ENCODE results near the gene PLA2G4B. TPM values are rescaled to one million over a fixed set of nuclear protein-coding genes. Genes with fewer than 3 reads are reported as not detected.

The PLA2G4B gene
- total RNA-seq, 5 donors from 2014 or later (not counting 1 experiment from before 2014, with no cell fraction given), result 32.0 to 55.8 (median 44.9) TPM

- POLR2A ChIA-PET, result interaction anchor here in 1 of 2 donors (0.5 kb wide), 1 partner anchor 1111 kb away, joined by 4 read pairs; no protein-coding TSS in a partner anchor
- ATAC-seq (replicated peaks in 1 of 4), result no peak
- Histone ChIP-seq H3K36me3 (ENCODE audit: control insufficient read depth in 2 of 2, extremely low read depth in 1 of 2, insufficient read depth in 1 of 2, low read length in 1 of 2) (peaks cover 13 to 72% of the 10 kb centered on the region in 2 donors), H3K4me3 (ENCODE audit: control insufficient read depth in 1 of 2, extremely low read depth in 1 of 2, low read length in 1 of 2) (no peak overlapping the region), H3K27me3 (replicated peaks in 1 of 2; ENCODE audit: control insufficient read depth in 2 of 2, extremely low read depth in 1 of 2, insufficient read depth in 2 of 2, low read length in 1 of 2) (no peaks in the 10 kb centered on the region), H3K27ac (ENCODE audit: low read length) (no peak overlapping the region), H3K4me1 (ENCODE audit: control insufficient read depth in 1 of 2, extremely low read depth in 1 of 2, insufficient read depth in 2 of 2, low read length in 2 of 2) (no peaks in the 10 kb centered on the region), H3K9me3 (no peaks in the 10 kb centered on the region)
- H3K4me1 Mint-ChIP-seq, result no peaks in the 10 kb centered on the region
- peaks cover 50% of the 10 kb centered on the region for H3K36me3 Mint-ChIP-seq
- H3K27ac Mint-ChIP-seq, result no peak overlapping the region
- 95% methylated on average over 9 of the region's 9 CpGs for WGBS (ENCODE audit: insufficient coverage)
- no peak overlapping the region for H3K4me3 Mint-ChIP-seq
- no peaks in the 10 kb centered on the region for H3K9me3 Mint-ChIP-seq
- no peaks in the 10 kb centered on the region for H3K27me3 Mint-ChIP-seq
- CTCF ChIA-PET, result interaction anchor here in 1 of 2 donors (1.1 kb wide), 1 partner anchor 118 kb away, joined by 3 read pairs; no protein-coding TSS in a partner anchor
- no peak for DNase-seq
Measured at GRCh38 chr15:41819455-41820050, 19.1 kb upstream of the PLA2G4B start.

DNA sequence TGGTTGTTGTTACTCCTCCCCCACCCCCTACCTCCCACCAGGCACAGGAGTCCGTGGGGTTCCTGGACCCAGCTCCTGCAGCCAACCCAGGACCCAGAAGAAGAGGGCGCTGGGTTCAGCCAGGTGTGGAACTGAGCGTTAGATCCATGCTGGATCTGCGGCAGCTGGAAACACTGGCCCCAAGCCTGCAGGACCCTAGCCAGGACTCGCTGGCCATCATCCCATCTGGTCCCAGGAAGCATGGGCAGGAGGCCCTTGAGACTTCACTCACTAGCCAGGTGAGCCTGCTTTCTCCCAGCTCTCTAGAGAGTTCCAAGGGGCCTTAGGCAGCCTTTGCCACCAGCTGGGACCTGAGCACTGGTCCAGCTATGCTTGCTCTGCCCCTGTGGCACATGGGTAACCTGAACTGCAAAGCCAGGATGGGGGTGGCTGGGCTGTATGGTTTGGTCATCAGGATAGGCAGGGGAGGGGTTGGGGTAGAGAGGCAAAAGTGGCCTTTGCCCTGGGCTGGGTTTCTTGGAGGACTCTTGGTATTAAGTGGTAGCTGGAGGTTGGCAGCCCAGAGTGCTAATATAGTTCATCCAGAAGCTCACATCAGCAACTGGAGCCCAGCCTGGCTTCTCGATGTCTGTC is 17.7 kb upstream of the PLA2G4B start:
- ATAC-seq (replicated peaks in 1 of 4) (no peak), DNase-seq (no peak)
- Mint-ChIP-seq H3K27ac (no peak overlapping the region), H3K36me3 (peaks cover 43% of the 10 kb centered on the region), H3K4me3 (no peak overlapping the region), H3K9me3 (no peaks in the 10 kb centered on the region), H3K4me1 (peaks cover 0 to 3% (median 0%) of the 10 kb centered on the region in 3 donors), H3K27me3 (no peaks in the 10 kb centered on the region)
- 89% methylated on average over 6 of the region's 6 CpGs for WGBS (ENCODE audit: insufficient coverage)
- no peak overlapping the region for H3K27ac ChIP-seq (ENCODE audit: low read length)
- H3K4me1 ChIP-seq (ENCODE audit: control insufficient read depth in 1 of 2, extremely low read depth in 1 of 2, insufficient read depth in 2 of 2, low read length in 2 of 2), result no peaks in the 10 kb centered on the region
- H3K9me3 ChIP-seq, result no peaks in the 10 kb centered on the region
- ChIA-PET CTCF (interaction anchor here (0.6 to 1.1 kb wide), 2 partner anchors 116 to 408 kb away, joined by 3 to 7 read pairs; no protein-coding TSS in a partner anchor), POLR2A (no interaction called here)
- H3K27me3 ChIP-seq (replicated peaks in 1 of 2; ENCODE audit: control insufficient read depth in 2 of 2, extremely low read depth in 1 of 2, insufficient read depth in 2 of 2, low read length in 1 of 2), result no peaks in the 10 kb centered on the region
- H3K36me3 ChIP-seq (ENCODE audit: control insufficient read depth in 2 of 2, extremely low read depth in 1 of 2, insufficient read depth in 1 of 2, low read length in 1 of 2), result peaks cover 13 to 64% of the 10 kb centered on the region in 2 donors
- no peak overlapping the region for H3K4me3 ChIP-seq (ENCODE audit: control insufficient read depth in 1 of 2, extremely low read depth in 1 of 2, low read length in 1 of 2)

- POLR2A ChIA-PET, result no interaction called here
- no peaks in the 10 kb centered on the region for H3K27me3 Mint-ChIP-seq
- 100% methylated on average over 1 of the region's 4 CpGs for WGBS (ENCODE audit: insufficient coverage)
- H3K4me1 Mint-ChIP-seq, result peaks cover 0 to 12% (median 6%) of the 10 kb centered on the region in 3 donors
- Histone ChIP-seq H3K27me3 (replicated peaks in 1 of 2; ENCODE audit: control insufficient read depth in 2 of 2, extremely low read depth in 1 of 2, insufficient read depth in 2 of 2, low read length in 1 of 2) (no peaks in the 10 kb centered on the region), H3K27ac (ENCODE audit: low read length) (no peak overlapping the region), H3K4me1 (ENCODE audit: control insufficient read depth in 1 of 2, extremely low read depth in 1 of 2, insufficient read depth in 2 of 2, low read length in 2 of 2) (peaks cover 0 to 1% of the 10 kb centered on the region in 2 experiments), H3K9me3 (no peaks in the 10 kb centered on the region), H3K36me3 (ENCODE audit: control insufficient read depth in 2 of 2, extremely low read depth in 1 of 2, insufficient read depth in 1 of 2, low read length in 1 of 2) (peaks cover 11 to 58% of the 10 kb centered on the region in 2 donors), H3K4me3 (ENCODE audit: control insufficient read depth in 1 of 2, extremely low read depth in 1 of 2, low read length in 1 of 2) (no peak overlapping the region)
- peaks cover 39% of the 10 kb centered on the region for H3K36me3 Mint-ChIP-seq
- DNase-seq, result no peak
- no peaks in the 10 kb centered on the region for H3K9me3 Mint-ChIP-seq
- ATAC-seq (replicated peaks in 1 of 4), result no peak
- no peak overlapping the region for H3K4me3 Mint-ChIP-seq
- H3K27ac Mint-ChIP-seq, result no peak overlapping the region
- CTCF ChIA-PET, result interaction anchor here in 1 of 2 donors (0.6 kb wide), 1 partner anchor 409 kb away, joined by 7 read pairs; no protein-coding TSS in a partner anchor
Measured at GRCh38 chr15:41821831-41822230, 16.8 kb upstream of the PLA2G4B start.

GRCh38 chr15:41822471-41822870 is 16.2 kb upstream of the PLA2G4B start:
- peaks cover 0 to 8% of the 10 kb centered on the region in 2 experiments for H3K4me1 ChIP-seq (ENCODE audit: control insufficient read depth in 1 of 2, extremely low read depth in 1 of 2, insufficient read depth in 2 of 2, low read length in 2 of 2)
- H3K9me3 Mint-ChIP-seq, result no peaks in the 10 kb centered on the region
- H3K27me3 ChIP-seq (replicated peaks in 1 of 2; ENCODE audit: control insufficient read depth in 2 of 2, extremely low read depth in 1 of 2, insufficient read depth in 2 of 2, low read length in 1 of 2), result no peaks in the 10 kb centered on the region
- CTCF ChIA-PET, result no interaction called here
- H3K36me3 ChIP-seq (ENCODE audit: control insufficient read depth in 2 of 2, extremely low read depth in 1 of 2, insufficient read depth in 1 of 2, low read length in 1 of 2), result peaks cover 11 to 53% of the 10 kb centered on the region in 2 donors
- no peak for ATAC-seq (replicated peaks in 1 of 4)
- peaks cover 32% of the 10 kb centered on the region for H3K36me3 Mint-ChIP-seq
- WGBS (ENCODE audit: insufficient coverage), result 91% methylated on average over 6 of the region's 6 CpGs
- peaks cover 0 to 12% (median 6%) of the 10 kb centered on the region in 3 donors for H3K4me1 Mint-ChIP-seq
- POLR2A ChIA-PET, result no interaction called here
- H3K9me3 ChIP-seq, result no peaks in the 10 kb centered on the region
- no peak overlapping the region for H3K4me3 ChIP-seq (ENCODE audit: control insufficient read depth in 1 of 2, extremely low read depth in 1 of 2, low read length in 1 of 2)
- H3K27me3 Mint-ChIP-seq, result no peaks in the 10 kb centered on the region
- DNase-seq, result no peak
- H3K27ac Mint-ChIP-seq, result no peak overlapping the region
- no peak overlapping the region for H3K27ac ChIP-seq (ENCODE audit: low read length)
- no peak overlapping the region for H3K4me3 Mint-ChIP-seq

GRCh38 chr15:41822957-41823356 is 15.7 kb upstream of the PLA2G4B start:
- DNase-seq (no peak), ATAC-seq (replicated peaks in 1 of 4) (no peak)
- H3K9me3 Mint-ChIP-seq, result no peaks in the 10 kb centered on the region
- Histone ChIP-seq H3K4me3 (ENCODE audit: control insufficient read depth in 1 of 2, extremely low read depth in 1 of 2, low read length in 1 of 2) (no peak overlapping the region), H3K36me3 (ENCODE audit: control insufficient read depth in 2 of 2, extremely low read depth in 1 of 2, insufficient read depth in 1 of 2, low read length in 1 of 2) (peaks cover 11 to 48% of the 10 kb centered on the region in 2 donors), H3K27me3 (replicated peaks in 1 of 2; ENCODE audit: control insufficient read depth in 2 of 2, extremely low read depth in 1 of 2, insufficient read depth in 2 of 2, low read length in 1 of 2) (no peaks in the 10 kb centered on the region), H3K27ac (ENCODE audit: low read length) (no peak overlapping the region), H3K4me1 (ENCODE audit: control insufficient read depth in 1 of 2, extremely low read depth in 1 of 2, insufficient read depth in 2 of 2, low read length in 2 of 2) (peaks cover 0 to 9% of the 10 kb centered on the region in 2 experiments), H3K9me3 (no peaks in the 10 kb centered on the region)
- ChIA-PET POLR2A (no interaction called here), CTCF (no interaction called here)
- H3K4me3 Mint-ChIP-seq, result no peak overlapping the region
- H3K27me3 Mint-ChIP-seq, result no peaks in the 10 kb centered on the region
- H3K36me3 Mint-ChIP-seq, result peaks cover 28% of the 10 kb centered on the region
- H3K27ac Mint-ChIP-seq, result no peak overlapping the region
- 98% methylated on average over 6 of the region's 6 CpGs for WGBS (ENCODE audit: insufficient coverage)
- peaks cover 1 to 12% (median 8%) of the 10 kb centered on the region in 3 donors for H3K4me1 Mint-ChIP-seq

DNA sequence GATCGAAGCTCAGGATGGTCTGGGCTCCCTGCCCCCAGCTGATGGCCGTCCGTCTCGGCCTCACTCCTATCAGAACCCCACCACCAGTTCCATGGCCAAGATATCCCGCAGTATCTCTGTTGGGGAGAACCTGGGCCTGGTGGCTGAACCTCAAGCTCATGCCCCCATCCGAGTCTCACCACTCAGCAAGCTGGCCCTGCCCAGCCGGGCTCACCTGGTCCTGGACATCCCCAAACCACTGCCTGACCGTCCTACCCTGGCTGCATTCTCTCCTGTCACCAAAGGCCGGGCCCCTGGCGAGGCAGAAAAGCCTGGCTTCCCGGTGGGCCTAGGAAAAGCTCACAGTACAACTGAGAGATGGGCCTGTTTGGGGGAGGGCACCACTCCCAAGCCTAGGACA is 15.1 kb upstream of the PLA2G4B start:
- peaks cover 11 to 43% of the 10 kb centered on the region in 2 donors for H3K36me3 ChIP-seq (ENCODE audit: control insufficient read depth in 2 of 2, extremely low read depth in 1 of 2, insufficient read depth in 1 of 2, low read length in 1 of 2)
- Mint-ChIP-seq H3K27ac (no peak overlapping the region), H3K4me1 (peaks cover 3 to 16% (median 9%) of the 10 kb centered on the region in 3 donors), H3K9me3 (no peaks in the 10 kb centered on the region), H3K36me3 (peaks cover 24% of the 10 kb centered on the region), H3K27me3 (no peaks in the 10 kb centered on the region), H3K4me3 (no peak overlapping the region)
- DNase-seq (no peak), ATAC-seq (replicated peaks in 1 of 4) (no peak)
- no peaks in the 10 kb centered on the region for H3K9me3 ChIP-seq
- 91% methylated on average over 9 of the region's 11 CpGs for WGBS (ENCODE audit: insufficient coverage)
- peaks cover under 1 to 12% of the 10 kb centered on the region in 2 experiments for H3K4me1 ChIP-seq (ENCODE audit: control insufficient read depth in 1 of 2, extremely low read depth in 1 of 2, insufficient read depth in 2 of 2, low read length in 2 of 2)
- POLR2A ChIA-PET, result no interaction called here
- CTCF ChIA-PET, result interaction anchor here (0.6 to 1.7 kb wide), 2 partner anchors 50 to 108 kb away, joined by 3 to 6 read pairs; partner anchors contain the start of gene MAPKBP1 (in 1 of the 2)
- H3K27ac ChIP-seq (ENCODE audit: low read length), result no peak overlapping the region
- H3K27me3 ChIP-seq (replicated peaks in 1 of 2; ENCODE audit: control insufficient read depth in 2 of 2, extremely low read depth in 1 of 2, insufficient read depth in 2 of 2, low read length in 1 of 2), result no peaks in the 10 kb centered on the region
- no peak overlapping the region for H3K4me3 ChIP-seq (ENCODE audit: control insufficient read depth in 1 of 2, extremely low read depth in 1 of 2, low read length in 1 of 2)

All from T-cell (primary cell).